ENCODE data around the gene SLC24A3. TPM values are rescaled to one million over a fixed set of nuclear protein-coding genes. Genes with fewer than 3 reads are reported as not detected.

The SLC24A3 gene
- total RNA-seq, 1 donor from 2014 or later = 0.11 TPM

DNA sequence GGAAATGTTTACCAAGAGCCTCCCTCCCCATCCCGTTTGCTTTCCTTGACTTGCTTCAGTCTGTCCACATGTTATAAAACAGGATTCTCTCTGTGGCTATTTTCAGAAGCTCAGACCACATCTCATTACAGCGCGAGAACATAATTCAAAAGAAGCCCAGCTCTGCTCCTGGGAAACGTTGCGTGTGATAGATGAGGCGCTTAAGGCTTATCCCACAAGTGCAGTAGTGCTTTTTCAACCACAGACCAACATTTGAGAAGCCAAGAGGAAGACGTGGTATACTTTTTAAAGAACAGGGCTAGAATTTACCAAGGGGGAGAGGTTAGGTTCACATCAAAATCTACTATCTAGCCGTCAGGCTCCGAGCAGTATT, 239.5 kb downstream of the SLC24A3 start:
- Mint-ChIP-seq H3K27ac (ENCODE audit: unreplicated experiment) (no peak overlapping the region), H3K4me1 (ENCODE audit: unreplicated experiment) (no peaks in the 10 kb centered on the region), H3K27me3 (ENCODE audit: unreplicated experiment) (no peaks in the 10 kb centered on the region), H3K36me3 (ENCODE audit: unreplicated experiment) (no peaks in the 10 kb centered on the region), H3K4me3 (ENCODE audit: unreplicated experiment) (no peak overlapping the region), H3K9me3 (ENCODE audit: unreplicated experiment) (no peaks in the 10 kb centered on the region)
- no peak for DNase-seq (ENCODE audit: extremely low spot score, unreplicated experiment)
- TF ChIP-seq, protein P1, sequence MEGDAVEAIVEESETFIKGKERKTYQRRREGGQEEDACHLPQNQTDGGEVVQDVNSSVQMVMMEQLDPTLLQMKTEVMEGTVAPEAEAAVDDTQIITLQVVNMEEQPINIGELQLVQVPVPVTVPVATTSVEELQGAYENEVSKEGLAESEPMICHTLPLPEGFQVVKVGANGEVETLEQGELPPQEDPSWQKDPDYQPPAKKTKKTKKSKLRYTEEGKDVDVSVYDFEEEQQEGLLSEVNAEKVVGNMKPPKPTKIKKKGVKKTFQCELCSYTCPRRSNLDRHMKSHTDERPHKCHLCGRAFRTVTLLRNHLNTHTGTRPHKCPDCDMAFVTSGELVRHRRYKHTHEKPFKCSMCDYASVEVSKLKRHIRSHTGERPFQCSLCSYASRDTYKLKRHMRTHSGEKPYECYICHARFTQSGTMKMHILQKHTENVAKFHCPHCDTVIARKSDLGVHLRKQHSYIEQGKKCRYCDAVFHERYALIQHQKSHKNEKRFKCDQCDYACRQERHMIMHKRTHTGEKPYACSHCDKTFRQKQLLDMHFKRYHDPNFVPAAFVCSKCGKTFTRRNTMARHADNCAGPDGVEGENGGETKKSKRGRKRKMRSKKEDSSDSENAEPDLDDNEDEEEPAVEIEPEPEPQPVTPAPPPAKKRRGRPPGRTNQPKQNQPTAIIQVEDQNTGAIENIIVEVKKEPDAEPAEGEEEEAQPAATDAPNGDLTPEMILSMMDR (IDR thresholded peaks at IDR 0.05) = no peak

DNA sequence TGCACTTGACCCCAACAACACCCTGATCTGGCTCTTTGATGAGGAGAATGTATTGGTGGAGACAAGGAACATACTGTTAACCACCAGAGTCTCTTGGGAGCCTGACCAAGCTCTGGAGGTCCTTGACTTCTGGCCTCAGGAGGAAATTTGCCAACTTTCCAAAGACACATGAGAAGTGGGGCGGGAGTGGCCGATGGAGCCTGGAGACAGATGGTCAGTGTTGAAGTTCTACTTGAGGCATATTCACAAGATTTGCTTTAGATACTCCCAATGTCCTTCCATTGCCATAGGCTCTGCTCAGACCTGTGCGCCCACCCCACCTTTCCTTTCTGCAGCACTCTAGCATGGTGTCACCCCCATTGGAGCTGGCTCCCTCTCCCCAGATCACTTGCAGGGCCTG, 241.0 kb downstream of the SLC24A3 start:
- Mint-ChIP-seq H3K4me3 (ENCODE audit: unreplicated experiment) (no peak overlapping the region), H3K27ac (ENCODE audit: unreplicated experiment) (no peak overlapping the region), H3K36me3 (ENCODE audit: unreplicated experiment) (no peaks in the 10 kb centered on the region), H3K4me1 (ENCODE audit: unreplicated experiment) (no peaks in the 10 kb centered on the region), H3K9me3 (ENCODE audit: unreplicated experiment) (no peaks in the 10 kb centered on the region), H3K27me3 (ENCODE audit: unreplicated experiment) (no peaks in the 10 kb centered on the region)
- no peak for DNase-seq (ENCODE audit: extremely low spot score, unreplicated experiment)
- TF ChIP-seq, protein P1 (IDR thresholded peaks at IDR 0.05) = no peak

DNA sequence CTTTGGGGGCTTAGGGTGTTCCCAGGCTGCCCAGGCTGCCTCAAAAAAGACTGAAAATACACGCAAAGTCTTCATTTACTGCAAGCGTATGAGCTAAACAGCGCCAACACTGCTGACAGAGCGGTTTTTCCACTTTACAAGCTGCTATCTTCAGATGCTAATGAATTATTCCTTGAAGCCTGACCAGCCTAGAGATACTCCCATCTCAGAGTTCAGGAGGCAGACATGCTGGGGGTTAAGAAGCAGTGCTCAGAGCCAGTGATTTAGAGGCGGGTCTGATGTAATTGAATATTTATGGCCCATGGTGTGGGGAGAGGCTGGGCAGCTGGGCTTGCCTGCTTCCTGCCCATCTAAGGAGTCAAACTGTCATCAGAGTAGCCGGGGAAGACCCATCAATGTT, 241.4 kb downstream of the SLC24A3 start:
- no peaks in the 10 kb centered on the region for H3K36me3 Mint-ChIP-seq (ENCODE audit: unreplicated experiment)
- TF ChIP-seq, protein P1 (IDR thresholded peaks at IDR 0.05) = no peak
- no peaks in the 10 kb centered on the region for H3K9me3 Mint-ChIP-seq (ENCODE audit: unreplicated experiment)
- no peak overlapping the region for H3K27ac Mint-ChIP-seq (ENCODE audit: unreplicated experiment)
- DNase-seq (ENCODE audit: extremely low spot score, unreplicated experiment) = no peak
- H3K4me1 Mint-ChIP-seq (ENCODE audit: unreplicated experiment) = no peaks in the 10 kb centered on the region
- no peak overlapping the region for H3K4me3 Mint-ChIP-seq (ENCODE audit: unreplicated experiment)
- H3K27me3 Mint-ChIP-seq (ENCODE audit: unreplicated experiment) = no peaks in the 10 kb centered on the region

GRCh38 chr20:19456595-19457395, 244.4 kb downstream of the SLC24A3 start:
- DNase-seq (ENCODE audit: extremely low spot score, unreplicated experiment) = no peak
- H3K4me3 Mint-ChIP-seq (ENCODE audit: unreplicated experiment) = no peak overlapping the region
- H3K4me1 Mint-ChIP-seq (ENCODE audit: unreplicated experiment) = no peaks in the 10 kb centered on the region
- TF ChIP-seq, protein P1 (IDR thresholded peaks at IDR 0.05) = no peak
- no peaks in the 10 kb centered on the region for H3K36me3 Mint-ChIP-seq (ENCODE audit: unreplicated experiment)
- H3K27me3 Mint-ChIP-seq (ENCODE audit: unreplicated experiment) = no peaks in the 10 kb centered on the region
- H3K27ac Mint-ChIP-seq (ENCODE audit: unreplicated experiment) = no peak overlapping the region
- no peaks in the 10 kb centered on the region for H3K9me3 Mint-ChIP-seq (ENCODE audit: unreplicated experiment)

DNA sequence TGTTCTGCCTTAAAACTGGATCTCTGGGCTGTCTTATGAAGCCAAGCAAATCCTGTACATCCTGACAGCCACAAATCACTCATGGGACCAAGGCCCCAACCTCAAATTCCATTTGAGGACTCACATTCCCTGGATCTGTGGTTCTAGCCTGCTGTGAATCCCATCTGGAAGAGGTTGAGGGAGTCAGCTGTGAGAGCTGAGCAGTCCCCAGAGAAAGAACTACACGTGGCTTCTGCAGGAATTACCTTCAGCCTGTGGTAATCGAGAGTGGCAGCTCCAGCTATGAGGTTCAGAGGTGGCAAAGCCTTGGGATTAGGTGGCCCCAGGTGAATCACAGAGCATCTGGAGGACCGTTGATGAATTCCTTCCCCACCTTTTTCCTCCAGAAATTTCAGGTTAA, 245.2 kb downstream of the SLC24A3 start:
- no peaks in the 10 kb centered on the region for H3K9me3 Mint-ChIP-seq (ENCODE audit: unreplicated experiment)
- no peak overlapping the region for H3K4me3 Mint-ChIP-seq (ENCODE audit: unreplicated experiment)
- no peaks in the 10 kb centered on the region for H3K27me3 Mint-ChIP-seq (ENCODE audit: unreplicated experiment)
- H3K4me1 Mint-ChIP-seq (ENCODE audit: unreplicated experiment) = no peaks in the 10 kb centered on the region
- TF ChIP-seq, protein P1 (IDR thresholded peaks at IDR 0.05) = no peak
- no peak overlapping the region for H3K27ac Mint-ChIP-seq (ENCODE audit: unreplicated experiment)
- no peak for DNase-seq (ENCODE audit: extremely low spot score, unreplicated experiment)
- H3K36me3 Mint-ChIP-seq (ENCODE audit: unreplicated experiment) = no peaks in the 10 kb centered on the region
